ENCODE data around the gene CYP11A1.

CYP11A1 gene

GRCh38 chr15:74402337-74402841, 34.9 kb upstream of the CYP11A1 start:
- TF ChIP-seq, protein P1, sequence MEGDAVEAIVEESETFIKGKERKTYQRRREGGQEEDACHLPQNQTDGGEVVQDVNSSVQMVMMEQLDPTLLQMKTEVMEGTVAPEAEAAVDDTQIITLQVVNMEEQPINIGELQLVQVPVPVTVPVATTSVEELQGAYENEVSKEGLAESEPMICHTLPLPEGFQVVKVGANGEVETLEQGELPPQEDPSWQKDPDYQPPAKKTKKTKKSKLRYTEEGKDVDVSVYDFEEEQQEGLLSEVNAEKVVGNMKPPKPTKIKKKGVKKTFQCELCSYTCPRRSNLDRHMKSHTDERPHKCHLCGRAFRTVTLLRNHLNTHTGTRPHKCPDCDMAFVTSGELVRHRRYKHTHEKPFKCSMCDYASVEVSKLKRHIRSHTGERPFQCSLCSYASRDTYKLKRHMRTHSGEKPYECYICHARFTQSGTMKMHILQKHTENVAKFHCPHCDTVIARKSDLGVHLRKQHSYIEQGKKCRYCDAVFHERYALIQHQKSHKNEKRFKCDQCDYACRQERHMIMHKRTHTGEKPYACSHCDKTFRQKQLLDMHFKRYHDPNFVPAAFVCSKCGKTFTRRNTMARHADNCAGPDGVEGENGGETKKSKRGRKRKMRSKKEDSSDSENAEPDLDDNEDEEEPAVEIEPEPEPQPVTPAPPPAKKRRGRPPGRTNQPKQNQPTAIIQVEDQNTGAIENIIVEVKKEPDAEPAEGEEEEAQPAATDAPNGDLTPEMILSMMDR (IDR thresholded peaks at IDR 0.05; ENCODE audit: low read depth, low read length, missing control alignments) = no peak
- no peak for DNase-seq (ENCODE audit: low read depth)
- in situ Hi-C loops (cut with HindIII; ENCODE audit: low sequenced_read_pairs) = no loop called here
- no peak overlapping the region for H3K4me3 ChIP-seq (ENCODE audit: low read depth, low read length)

GRCh38 chr15:74400915-74401757, 33.7 kb upstream of the CYP11A1 start:
- TF ChIP-seq, protein P1 (IDR thresholded peaks at IDR 0.05; ENCODE audit: low read depth, low read length, missing control alignments) = no peak
- H3K4me3 ChIP-seq (ENCODE audit: low read depth, low read length) = no peak overlapping the region
- DNase-seq (ENCODE audit: low read depth) = no peak
- in situ Hi-C loops (cut with HindIII; ENCODE audit: low sequenced_read_pairs) = no loop called here

- H3K4me3 ChIP-seq (ENCODE audit: low read depth, low read length) = no peak overlapping the region
- TF ChIP-seq, protein P1 (IDR thresholded peaks at IDR 0.05; ENCODE audit: low read depth, low read length, missing control alignments) = no peak
- in situ Hi-C loops (cut with HindIII; ENCODE audit: low sequenced_read_pairs) = no loop called here
- no peak for DNase-seq (ENCODE audit: low read depth)
Measured at GRCh38 chr15:74400313-74400860, 32.9 kb upstream of the CYP11A1 start.

DNA sequence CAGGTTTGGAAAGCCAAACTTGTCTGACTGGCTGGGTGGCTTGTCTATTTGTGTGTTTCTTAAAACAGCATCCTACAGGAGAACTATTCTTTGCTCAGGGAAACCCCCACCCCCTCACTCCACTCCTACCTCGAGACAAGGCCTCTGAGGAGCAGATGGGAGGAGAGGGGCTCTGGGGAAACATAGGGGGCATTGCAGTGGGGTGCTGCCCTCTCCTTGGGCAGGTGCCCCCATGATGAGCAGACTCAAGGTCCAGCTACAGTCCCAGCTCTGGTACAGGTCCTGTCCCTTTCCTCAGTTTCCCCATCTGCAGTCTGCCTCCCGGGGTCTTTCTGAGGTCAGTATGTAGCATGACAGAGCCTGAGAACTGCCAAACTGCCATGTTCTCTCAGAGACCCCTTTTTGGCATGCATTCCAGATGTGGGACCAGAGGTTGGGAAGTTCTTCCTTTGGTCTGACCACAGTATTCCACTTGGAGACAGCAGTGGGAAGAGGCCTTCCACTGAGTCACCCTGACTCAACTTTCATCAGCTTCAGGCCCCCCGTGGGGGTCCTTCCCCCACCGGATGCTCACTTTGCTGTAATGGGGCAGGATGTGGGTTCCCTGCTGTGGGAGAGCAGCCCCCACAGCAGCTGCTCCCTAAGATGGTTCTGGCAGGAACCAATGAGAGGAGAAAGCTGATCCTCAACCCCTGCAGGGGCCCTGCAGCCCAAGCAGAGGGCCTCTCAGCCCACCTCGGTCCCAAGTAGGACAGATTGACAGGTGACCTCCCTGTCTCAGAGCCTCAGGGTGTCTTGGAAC, 32.3 kb upstream of the CYP11A1 start:
- no peak overlapping the region for H3K4me3 ChIP-seq (ENCODE audit: low read depth, low read length)
- in situ Hi-C loops (cut with HindIII; ENCODE audit: low sequenced_read_pairs) = no loop called here
- DNase-seq (ENCODE audit: low read depth) = no peak
- TF ChIP-seq, protein P1 (IDR thresholded peaks at IDR 0.05; ENCODE audit: low read depth, low read length, missing control alignments) = no peak

GRCh38 chr15:74399100-74399499, 31.7 kb upstream of the CYP11A1 start:
- no peak overlapping the region for H3K4me3 ChIP-seq (ENCODE audit: low read depth, low read length)
- in situ Hi-C loops (cut with HindIII; ENCODE audit: low sequenced_read_pairs) = no loop called here
- TF ChIP-seq, protein P1 (IDR thresholded peaks at IDR 0.05; ENCODE audit: low read depth, low read length, missing control alignments) = no peak
- DNase-seq (ENCODE audit: low read depth) = no peak

DNA sequence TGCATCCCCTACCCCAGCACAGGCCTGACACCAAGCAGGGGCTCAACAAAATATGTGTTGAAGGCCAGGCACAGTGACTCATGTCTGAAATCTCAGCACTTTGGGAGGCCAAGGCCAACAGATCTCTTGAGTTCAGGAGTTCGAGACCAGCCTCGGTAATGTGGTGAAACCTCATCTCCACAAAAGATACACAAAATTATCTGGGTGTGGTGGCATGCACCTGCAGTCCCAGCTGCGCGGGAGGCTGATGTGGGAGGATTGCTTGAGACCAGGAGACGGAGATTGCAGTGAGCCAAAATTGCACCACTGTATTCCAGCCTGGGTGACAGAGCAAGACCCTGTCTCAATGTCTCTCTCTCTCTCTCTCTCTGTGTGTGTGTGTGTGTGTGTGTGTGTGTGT, 30.7 kb upstream of the CYP11A1 start:
- H3K4me3 ChIP-seq (ENCODE audit: low read depth, low read length) = no peak overlapping the region
- in situ Hi-C loops (cut with HindIII; ENCODE audit: low sequenced_read_pairs) = no loop called here
- TF ChIP-seq, protein P1 (IDR thresholded peaks at IDR 0.05; ENCODE audit: low read depth, low read length, missing control alignments) = no peak
- no peak for DNase-seq (ENCODE audit: low read depth)

Measured in astrocyte of the cerebellum (primary cell).